Endothelial cell of hepatic sinusoid (primary cell): ENCODE results near the gene METRN.
"Not testable (repeated sequence)": the region's sequence is repeated elsewhere in the genome, so short reads cannot be mapped to it uniquely, and the experiment has no call there.

ENCODE experiments used
- in situ Hi-C: cut with HindIII; loops from 2 replicates; pipeline ENCODE4 v1.10.0; 2017; ENCODE audit warnings: low sequenced_read_pairs

The METRN gene

DNA sequence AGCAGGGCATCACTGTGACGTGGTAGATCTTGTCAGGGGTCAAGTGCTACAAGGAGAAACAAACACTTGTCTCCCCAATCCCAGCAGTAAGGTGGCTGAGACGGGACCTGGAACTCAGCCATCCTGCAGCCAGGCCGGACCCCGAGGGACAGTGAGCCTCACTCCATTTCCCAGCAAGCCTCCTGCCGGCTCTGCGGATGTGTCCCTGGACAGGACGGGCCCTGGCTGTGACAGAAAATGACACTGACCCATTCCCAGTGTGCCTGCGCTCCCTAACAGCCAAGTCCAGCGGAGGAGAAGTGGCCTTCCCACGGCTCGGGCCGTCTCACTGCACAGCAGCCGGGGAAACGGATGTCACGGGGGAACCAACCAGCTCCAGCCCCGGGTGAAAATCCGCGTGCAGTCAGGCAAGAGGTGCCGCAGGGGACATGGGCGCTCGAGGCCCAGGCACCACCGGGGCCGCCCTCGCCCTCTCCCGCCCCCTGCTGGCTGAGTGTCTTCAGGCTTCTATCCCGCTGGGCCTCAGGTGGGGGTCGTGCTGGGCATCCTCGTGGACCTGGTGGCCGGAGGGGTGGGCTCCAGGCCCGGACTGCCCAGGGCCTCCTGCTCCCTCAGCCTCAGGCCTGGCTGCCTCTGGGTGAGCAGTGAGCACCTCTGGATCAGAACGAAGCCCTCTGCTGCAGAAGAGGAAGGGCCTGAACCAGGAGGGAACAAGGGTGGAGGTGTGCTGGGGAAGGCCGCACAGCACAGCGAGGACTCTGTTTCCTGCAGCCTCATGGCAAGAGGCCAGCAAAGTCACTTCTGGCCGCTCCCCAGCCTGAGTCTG lies 18.7 kb downstream of the METRN start:
- in situ Hi-C loops, result no loop called here

DNA sequence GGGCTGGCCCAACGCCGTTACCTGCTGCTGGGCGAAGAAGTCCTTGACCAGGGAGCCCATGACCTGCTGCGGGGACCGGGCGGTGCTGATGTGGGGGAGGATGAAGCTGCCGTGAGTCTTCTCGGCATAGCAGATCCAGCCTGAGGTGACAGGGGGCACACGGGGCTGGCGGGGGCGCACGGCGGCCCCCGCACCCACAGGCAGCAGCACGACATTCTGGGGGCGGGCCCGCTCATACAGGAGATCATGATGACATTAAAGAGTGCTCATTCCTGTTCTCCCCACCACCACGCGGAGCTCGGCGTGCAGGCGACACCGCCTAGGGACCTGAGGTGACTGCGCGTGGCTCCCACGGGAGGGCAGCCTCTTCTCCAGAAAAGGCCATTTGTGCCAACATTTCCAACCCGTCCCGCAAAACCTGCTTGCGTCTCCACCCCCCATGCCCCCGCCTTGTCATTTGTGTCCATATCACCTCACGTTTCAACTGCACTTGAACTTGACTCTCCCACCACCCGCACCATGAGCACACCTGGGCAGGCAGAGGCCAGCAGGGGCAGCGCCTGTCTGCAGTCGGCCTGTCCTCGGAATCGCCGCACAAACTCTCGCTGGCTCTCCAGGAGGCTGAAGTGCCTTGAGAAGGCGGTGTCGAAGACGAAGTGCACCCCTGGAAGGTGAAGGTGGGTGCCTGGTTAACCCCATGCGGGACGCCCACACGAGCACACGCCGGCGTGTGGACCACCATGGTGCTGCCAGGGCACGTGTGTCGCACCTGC lies 19.5 kb downstream of the METRN start:
- in situ Hi-C loops, result no loop called here

DNA sequence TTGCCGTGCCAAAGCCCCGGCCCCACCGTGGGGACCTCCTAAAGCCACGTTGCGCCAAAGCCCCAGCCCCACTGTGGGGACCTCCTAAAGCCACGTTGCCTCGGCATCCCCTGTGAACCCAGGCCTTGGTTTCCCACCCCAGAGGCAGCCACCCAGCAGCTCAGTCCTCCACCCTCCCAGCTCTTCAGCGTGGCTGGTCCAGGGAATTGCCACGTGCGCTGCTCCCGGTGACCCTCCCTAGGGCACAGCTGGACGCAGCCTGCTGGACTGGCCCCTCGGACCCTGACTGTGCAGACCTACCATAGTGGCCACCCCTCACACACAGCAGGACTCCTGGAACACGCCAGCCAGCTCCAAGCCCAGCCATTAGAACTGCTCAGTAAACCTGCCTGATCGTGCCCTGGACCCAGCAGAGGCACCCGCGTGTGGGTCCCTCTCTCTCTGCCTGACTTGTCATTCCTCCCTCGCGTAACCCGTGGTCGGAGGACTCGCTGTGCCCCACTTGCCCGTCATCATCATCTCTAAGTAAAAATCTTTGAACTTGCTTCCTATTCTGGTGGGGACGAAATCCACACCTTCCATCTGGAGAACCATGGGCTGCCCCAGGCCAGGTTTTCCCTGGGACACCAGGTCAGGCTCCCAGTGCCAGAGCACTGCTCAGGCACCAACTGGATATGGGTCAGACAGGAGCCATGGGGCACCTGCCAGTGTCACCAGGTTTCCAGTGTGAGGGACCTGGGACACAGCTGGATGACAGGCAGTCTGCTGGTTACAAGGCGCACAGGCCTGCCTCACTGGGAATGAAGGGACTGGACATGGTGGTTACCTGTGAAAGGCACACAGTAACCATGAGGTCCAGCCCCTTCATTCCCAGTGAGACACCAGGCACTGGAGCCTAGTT lies 20.3 kb downstream of the METRN start:
- in situ Hi-C loops, result no loop called here

DNA sequence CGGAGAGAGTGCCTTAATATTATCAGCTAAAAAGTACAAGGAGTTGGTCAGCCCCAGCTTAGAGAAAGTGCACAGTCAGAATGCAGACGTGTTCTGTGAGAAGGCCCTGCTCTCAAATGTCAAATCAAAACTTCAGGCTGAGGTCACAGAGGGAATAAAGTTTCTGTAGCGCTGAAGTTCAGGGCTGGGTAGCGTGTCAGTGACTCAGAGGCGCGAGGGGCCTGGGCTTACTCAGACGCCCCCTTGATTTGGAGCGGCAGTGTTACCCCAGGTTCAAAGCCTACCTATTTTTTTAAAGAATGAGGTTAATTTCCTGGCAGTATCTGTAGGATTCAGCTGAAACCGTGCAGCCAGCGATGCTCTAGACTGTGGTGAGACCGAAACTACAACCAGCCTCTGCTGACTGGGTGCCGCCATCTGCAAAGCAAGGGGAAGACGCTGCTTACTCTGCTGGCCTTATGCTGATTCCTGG lies 21.1 kb downstream of the METRN start:
- in situ Hi-C loops, result no loop called here

DNA sequence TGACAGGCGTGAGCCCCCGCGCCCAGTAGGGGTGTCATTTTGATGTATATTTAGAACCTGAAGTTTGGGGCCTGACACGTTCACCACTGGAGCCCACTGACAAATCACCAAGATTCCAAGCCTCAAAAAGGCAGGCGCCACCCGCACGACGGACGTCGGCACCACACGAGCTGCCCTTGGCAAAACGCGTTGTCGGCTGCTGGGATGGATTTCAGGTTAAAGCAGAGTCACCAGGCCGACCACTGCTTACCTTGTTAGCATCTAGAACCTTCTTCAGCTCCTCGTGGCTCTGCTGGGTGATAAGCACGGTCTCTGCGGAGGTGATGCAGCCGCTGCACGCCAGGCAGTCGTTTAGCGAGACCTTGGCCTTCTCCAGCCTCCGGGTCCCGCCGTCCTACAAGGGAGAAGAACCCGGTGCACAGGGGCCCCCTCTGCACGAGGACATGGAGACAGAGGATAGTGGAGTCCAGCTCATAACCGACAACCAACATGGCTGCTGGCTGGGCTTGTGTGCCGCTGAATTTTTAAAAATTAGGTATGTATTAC lies 22.1 kb downstream of the METRN start:
- in situ Hi-C loops, result no loop called here

DNA sequence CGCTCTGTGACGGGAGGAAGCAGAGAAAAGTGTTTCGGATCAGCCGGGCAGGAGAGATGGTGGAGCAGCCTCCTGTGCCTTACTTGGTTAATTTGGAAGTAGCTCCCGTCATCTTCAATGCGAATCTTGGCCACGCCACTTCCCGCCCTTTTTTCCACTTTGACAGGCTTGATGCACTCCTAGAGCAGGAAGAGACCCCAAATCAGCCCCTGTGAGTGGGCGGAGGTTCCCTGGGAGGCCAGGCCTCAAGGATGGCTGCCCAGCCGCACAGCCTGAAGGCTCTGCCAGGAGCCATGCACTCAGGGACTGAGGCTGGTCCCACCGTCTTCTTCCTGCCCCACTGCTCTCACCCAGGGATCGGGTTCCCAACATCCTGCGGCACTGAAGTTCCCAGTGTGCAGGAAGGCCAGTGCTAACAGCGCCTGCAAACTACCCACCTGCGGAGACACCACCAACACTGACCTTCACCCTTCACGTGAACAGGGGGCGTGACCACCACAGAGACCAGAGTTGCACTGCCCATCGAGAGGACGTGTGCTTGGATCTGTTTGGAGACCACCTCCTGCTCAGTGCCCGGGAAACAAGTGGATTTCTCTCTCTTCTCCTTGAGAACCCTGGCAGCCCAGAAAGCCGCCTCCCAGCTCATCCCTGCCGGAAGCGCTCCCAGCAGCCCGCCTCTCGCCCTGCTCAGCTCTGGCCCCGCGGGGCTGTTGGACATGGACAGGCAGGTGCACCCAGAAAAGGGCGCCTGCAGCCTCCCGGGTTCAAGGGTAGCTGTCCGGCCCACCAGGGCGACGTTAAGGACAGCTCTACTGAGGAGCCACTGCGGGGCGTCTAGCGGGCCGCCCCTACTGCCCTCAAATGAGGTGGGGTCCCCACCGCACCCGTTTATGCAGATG lies 24.9 kb downstream of the METRN start:
- in situ Hi-C loops, result no loop called here

DNA sequence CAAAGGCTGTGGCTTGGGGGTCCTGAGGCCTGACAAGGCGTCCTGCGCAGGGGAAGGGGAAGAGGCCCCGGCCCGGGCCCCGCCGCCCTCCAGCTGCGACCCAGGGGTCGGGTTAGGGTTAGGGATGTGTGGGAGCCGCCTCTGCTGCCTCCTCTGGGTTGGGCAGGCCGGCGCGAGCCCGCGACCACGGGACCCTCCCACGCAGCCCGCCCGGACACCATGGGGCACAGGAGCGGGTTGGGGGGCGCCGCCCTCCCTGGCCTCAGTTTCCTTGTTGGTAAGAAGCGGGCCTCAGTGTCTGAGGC lies 25.5 kb downstream of the METRN start:
- in situ Hi-C loops, result no loop called here

DNA sequence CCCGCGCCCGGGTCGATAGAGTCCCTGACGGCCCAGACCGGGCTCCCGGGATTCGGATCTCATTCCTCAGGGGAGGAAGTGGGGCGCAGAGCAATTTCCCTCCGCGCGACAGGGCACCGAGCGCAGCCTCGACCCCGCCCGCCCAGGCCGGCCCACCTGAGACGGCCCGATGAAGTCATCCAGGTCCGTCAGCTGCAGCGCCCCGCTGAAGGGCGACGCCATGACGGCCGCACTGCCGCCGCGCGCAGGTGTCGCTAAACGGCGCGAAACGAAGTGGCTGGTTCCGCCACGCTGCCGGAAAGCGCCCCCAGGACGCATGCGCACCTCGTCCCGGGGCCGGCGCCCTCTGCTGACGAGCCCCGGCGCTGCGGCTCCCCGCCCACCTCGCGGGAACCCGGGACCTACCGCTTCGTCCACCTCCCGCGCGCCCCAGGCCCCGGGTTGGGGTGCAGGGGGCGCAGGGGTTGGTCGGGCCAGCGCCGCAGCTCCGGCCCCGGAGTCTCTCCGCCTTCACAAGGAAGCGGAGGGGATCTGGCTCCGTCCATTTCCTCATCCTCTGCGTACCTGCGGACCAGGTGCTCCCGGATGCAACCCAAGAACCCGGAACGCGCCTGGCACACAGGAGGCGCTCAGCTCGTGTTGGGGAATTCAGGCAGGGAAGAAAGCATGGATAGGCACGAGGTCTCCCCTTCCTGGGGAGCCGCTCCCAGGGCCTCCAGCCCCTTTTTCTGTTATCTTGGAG lies 26.0 kb downstream of the METRN start, which contains the start of gene CIAO3:
CIAO3 (minus strand) TSS at position 234 of the 742 bp plus-strand sequence; CDS start at position 222, 12 bp downstream.
- in situ Hi-C loops, result no loop called here

DNA sequence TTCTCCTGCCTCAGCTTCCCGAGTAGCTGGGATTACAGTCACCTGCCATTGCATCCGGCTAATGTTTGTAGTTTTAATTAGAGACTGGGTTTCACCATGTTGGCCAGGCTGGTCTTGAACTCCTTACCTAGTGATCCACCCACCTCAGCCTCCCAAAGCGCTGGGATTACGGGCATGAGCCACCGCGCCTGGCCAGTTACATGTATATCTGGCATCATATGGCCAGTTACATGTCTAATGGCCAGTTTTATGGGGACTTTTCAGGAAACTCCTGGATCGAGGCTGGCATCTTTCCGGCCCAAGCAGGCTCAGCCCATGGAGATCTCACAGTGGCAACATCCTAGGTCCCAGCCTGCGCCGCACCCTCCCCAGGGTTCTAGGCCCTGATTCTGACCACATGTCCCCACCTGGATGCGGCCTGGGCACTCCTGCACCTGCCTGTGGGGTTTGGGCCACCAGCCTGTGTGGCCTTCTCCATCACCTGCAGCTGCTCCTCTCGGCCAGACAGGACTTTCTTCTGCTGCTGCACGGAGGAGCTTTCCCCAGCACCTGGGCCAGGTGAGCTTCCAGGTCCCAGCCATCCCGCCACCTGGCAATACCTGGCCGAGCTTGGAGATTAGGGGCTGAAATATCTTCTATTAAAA lies 27.2 kb downstream of the METRN start:
- in situ Hi-C loops, result no loop called here

DNA sequence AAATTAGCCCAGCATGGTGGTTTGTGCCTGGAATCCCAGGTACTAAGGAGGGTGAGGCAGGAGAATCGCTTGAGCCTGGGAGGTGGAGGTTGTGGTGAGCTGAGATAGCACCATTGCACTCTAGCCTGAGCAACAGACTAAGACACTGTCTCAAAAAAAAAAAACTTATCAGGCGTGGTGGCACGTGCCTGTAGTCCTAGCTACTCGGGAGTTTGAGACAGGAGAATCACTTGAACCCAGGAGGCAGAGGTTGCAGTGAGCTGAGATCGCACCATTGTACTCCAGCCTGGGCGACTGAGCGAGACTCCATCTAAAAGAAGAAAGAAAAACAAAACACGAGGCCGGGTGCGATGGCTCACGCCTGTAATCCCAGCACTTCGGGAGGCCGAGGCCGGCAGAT lies 28.0 kb downstream of the METRN start:
- in situ Hi-C loops, result not testable (repeated sequence)

DNA sequence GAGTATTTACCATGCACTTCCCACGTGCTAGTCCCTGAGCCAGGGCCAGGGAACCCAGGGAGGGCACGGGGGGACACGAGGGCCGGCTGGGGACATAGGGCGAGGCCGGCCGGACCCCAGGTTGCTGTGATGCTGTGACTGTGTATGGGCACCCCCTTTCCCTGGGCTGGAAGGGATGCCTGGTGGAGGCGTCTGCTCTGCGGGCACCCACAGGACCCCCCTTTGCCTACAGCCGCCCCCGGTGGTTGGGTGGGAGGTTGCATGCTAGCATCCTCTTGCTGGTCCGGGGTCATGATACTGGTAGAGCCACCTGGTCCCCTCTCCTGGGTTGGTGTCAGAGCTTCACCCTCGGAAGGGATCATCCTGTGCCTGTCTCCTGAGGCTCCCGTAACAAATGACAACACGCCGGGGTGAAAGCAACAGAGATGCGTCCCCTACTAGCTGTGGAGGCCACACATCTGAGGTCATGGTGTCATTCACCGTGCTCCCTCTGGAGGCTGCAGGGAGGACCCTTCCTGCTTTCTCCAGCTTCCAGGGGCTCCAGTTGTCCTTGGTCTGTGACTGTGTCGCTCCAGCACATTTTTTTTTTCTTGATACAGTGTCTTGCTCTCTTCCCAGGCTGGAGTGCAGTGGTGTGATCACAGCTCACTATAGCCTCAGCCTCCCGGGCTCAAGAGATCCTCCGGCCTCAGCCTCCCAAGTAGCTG lies 29.0 kb downstream of the METRN start:
- in situ Hi-C loops, result no loop called here

DNA sequence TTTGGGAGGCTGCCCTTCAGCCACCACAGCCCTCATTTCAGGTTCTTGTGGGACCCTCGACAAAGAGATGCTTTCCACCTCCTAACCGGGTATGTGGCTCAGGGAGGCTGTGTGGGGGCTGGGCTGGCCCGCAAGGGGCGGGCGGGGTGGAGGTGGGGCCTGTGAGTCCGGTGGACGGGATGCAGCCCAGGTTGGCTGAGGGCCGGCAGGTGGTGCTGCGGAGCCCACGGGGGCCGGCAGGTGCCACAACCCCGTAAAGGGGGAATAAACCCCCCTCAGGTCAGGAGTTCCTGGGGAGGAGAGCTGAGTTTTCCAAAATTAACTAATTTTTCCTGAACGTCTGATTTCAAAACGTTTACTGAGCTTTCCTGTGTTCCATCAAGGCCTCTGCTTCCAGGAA lies 30.8 kb downstream of the METRN start:
- in situ Hi-C loops, result no loop called here

DNA sequence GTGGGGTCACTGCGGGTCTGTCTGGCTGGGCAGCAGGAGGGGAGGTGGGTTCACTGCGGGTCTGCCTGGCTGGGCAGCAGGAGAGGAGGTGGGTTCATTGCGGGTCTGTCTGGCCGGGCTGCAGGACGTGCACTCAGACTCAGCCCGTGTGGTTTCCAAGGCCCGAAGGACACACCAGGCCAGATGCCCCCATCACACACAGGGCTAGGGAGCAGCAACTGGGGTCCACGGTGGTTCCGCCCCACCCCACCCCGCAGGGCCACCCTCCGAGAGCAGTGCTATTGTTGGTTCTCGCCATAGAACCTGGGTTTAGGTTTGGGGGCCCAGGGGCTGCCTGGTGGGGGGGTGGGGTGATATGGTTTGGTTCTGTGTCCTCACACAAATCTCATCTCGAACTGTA lies 31.7 kb downstream of the METRN start:
- in situ Hi-C loops, result no loop called here

DNA sequence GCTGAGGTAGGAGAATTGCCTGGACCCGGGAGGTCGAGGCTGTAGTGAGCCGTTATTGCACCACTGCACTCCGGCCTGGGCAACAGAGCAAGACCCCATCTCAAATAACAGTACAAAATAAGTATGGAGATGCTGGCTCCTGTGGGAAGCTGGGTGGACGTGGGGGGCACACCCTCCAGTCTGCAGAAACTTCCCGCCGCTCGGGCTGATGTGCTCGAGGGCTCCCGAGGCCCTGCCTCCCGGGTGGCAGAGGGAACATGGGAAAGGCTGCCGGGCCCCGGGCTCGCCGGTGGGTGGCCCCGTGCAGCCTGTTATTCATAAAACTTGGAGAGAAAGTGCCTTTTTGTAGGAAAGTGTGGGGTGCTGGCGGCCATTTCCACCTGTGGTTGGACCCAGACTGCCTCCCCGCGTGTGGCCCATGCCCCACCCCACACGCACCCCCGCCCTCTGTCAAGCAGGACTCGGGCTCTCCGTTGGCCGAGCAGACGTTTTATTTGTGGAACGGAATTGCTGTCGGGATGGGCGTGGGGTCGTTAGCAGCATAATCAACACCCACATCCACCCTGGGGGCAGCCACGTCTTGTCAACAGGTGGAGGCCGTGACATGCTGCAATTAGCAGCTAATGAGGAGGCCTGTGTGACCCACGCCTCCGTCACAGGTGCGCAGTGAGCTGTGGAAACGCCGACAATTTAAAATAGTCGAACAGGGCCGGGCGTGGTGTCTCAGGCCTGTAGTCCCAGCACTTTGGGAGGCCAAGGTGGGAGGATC lies 33.2 kb downstream of the METRN start:
- in situ Hi-C loops, result no loop called here

DNA sequence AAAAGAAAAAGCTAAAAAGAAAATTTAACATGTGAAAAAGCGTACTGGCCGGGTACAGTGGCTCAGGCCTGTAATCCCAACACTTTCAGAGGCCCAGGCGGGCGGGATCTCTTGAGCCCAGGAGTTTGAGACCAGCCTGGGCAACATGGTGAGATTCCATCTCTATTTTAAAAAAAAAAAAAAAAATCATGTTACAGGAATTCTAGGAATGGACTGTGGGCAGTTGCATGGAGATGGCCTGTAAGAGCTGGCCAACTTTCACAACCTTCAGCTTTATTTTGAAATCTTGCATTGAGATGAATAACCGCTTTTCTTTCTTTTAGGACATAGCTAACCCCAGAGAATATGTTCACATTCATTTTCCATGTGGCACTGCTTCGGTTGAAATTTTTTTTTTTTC lies 34.1 kb downstream of the METRN start:
- in situ Hi-C loops, result no loop called here

DNA sequence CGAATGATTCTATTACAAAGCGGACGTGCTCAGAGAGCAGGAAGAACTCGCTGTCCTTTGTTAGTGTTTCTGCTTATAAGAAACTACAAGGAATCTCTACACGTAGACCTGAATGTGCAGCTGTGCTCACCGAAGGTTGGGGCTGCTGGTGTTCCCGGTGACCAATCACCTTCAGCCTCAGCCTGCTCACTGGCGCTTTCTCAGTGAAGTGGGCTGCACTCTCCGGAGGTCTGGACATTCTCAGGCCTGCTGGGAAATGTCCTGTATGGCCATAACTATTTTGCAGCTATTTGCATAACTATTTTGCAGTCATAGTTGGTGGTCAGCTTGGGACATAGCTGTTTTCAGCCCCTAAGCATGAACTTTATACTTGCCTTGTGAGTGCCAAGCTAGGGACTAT lies 35.6 kb downstream of the METRN start:
- in situ Hi-C loops, result no loop called here
